HTERT RPE-1 (cell line): ENCODE results near the gene RSPH1.

ENCODE experiments used
- in situ Hi-C: fragments of 300-500 bp; cut with MboI; formaldehyde crosslinking; loops from 4 replicates; pipeline ENCODE4 v1.14.3; 2020; ENCODE audit warnings: low sequenced_read_pairs

Gene RSPH1

DNA sequence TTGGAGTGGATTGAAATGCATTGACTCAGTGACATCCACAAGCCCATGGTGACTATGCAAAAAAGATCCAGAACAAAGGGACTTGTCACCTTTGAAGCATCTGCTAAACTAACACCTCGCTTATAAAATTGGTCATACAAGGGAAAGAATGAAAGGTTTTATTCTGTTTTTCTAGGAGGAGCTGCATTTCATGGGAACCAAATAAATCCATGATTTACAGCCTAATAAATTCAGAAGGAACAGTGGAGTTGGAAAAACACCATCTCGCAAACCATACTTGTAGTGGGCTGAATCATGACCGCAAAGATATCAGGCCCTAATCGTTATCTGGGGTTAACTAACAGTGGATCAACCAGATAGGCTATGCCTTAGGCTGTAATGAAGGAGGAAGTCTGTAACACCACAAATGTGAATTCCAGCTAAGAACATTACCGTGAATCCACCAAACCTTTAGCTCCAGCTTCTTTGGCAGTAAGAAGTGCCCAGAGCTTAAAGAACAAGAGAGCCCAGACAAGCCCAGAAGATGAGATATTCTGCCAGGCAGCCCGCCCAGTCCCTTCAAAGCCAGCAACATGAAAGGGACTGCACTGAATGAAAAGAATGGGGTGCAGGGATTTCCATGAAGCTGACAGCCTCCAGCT lies 27.4 kb downstream of the RSPH1 start:
- in situ Hi-C loops = no loop called here

GRCh38 chr21:42467140-42467983 lies 28.7 kb downstream of the RSPH1 start:
- in situ Hi-C loops = no loop called here

- in situ Hi-C loops = no loop called here
Measured at GRCh38 chr21:42466700-42467099, 29.3 kb downstream of the RSPH1 start.

DNA sequence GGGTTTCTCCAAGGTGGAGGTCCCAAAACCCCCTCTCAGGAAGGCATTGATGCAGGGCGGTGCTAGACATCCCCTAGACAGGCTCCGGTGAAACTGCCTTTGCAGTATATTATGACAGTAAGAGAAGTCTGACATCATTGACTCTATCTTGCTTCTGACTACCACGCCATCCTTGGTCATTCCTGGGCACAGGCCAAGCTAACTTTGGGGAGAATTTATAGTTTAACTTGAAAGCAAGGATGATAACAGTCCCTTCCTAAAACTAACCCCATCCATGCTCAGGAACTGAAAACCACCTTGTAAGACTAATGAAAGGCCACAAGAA lies 30.3 kb downstream of the RSPH1 start:
- in situ Hi-C loops = no loop called here

DNA sequence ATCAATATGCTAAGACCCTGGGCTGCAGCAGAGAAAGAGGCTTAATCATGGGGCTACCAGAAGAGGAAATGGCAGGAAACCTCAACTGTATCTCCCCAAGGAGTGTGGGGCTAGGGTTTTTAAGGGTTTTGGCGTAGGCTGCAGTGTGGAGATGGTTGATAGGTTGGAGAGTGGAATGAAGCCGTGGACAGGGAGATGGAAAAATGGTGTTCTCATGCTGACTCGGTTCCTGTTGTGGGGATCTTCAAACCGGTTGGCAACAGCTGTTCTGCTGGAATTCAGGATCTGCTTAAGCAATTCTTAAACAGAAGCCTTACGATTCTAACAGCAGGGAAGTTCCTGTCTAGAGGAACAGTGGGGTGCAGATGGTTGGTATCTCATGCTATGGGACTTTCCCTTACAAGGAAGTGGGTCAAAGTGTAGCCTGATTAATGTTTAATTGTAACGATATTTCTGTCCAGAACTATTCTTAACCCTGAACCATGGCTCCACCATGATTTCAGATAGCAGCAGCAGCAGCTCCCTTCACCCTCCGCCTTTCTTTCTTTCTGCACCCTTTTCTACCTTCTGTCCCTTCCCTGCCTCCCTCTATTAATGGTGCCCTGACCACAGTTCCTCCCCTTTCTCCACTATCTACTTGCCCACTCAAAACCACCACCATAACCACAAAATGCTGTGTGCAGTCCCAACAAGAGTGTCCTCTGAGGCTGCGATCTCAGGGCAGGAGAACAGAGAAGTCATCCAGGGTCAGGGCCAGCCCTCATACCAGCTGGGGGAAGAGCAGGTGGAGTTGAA lies 30.8 kb downstream of the RSPH1 start:
- in situ Hi-C loops = no loop called here

GRCh38 chr21:42463861-42464515 lies 32.0 kb downstream of the RSPH1 start:
- in situ Hi-C loops = no loop called here

GRCh38 chr21:42461881-42462877 lies 33.8 kb downstream of the RSPH1 start:
- in situ Hi-C loops = no loop called here

- in situ Hi-C loops = no loop called here
Measured at GRCh38 chr21:42461185-42461520, 34.9 kb downstream of the RSPH1 start.

DNA sequence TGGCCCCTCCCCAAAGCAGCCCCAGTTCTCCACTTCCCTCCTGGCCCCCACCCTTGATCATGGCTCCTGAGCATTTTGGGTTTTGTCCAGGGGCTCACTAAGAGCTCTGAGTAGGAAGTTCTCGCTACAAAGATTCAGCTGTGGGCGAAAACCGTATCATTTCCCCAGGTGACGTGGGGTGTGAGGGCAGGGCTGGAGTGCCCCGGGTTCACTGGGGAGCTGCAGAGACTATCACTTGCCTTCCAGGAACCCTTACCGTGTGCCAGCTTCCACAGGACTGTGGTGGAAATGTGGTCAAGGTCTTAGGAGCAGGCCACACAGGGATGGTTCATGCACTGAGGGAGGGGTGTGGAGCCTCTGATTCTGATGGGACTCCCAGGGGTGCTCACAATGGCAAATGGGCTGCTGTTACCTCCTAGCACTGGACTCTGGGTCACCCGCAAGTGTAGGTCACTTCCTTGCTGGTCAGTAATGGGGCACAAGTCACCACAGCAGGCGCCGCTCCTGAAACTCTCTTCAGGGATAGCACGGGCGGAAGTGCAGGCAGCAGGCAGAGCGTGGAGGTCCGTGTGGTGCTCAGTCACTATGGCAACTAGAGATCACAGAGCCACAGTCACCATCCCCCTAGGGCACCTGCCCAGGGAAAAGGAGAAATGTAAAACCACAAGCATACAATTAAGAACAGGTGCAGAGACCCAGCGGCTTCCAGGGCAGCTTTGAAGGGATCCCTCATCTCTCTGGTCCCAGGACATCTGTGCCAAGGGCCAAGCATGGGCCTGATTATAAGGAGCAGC lies 35.4 kb downstream of the RSPH1 start:
- in situ Hi-C loops = no loop called here

DNA sequence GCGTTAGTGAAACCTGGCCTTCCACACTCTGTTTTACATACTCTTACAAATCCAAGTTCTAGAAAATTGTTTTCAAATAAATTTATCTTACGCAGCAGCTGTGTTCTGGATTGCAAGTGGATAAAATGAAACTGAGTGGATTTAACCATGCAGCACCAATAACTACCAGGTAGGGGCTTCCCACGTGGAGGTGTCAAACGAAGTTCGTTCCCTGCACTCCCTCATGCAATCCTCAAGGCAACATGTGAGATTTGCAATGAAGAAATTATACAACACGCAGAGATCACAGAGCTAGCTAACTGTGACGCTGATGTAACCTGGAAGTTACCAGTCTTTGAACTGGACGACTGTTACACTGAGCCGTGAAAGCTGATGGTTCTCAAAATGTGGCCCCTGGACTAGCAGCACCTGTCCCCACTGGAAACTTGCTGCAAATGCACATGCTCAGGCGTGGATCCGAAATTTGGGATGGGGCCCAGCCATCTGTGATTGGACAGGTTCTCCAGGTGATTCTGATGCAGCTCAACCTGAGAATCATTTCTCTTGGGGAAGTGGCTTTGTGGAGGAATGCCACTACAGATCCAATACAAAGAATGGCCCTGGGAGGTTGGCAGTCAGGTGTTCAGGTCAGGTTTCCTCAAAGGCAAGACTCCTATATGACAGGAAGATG lies 36.3 kb downstream of the RSPH1 start:
- in situ Hi-C loops = no loop called here

GRCh38 chr21:42459082-42459460 lies 37.0 kb downstream of the RSPH1 start:
- in situ Hi-C loops = no loop called here

DNA sequence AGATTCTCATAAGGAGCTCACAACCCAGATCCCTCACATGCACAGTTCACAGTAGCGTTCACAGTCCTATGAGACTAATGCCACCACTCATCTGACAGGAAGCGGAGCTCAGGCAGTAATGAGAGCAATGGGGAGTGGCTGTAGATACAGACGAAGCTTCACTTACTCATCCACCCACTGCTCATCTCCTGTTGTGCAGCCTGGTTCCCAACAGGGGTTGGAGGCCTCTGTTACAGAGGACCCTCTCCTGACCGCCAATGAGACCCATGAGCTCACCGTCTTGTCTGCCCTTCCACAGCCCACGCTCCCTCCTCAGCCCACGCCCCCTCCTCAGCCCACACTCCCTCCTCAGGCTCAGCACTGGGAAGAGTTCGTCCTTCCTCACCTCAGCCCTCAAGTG lies 39.6 kb downstream of the RSPH1 start:
- in situ Hi-C loops = no loop called here

DNA sequence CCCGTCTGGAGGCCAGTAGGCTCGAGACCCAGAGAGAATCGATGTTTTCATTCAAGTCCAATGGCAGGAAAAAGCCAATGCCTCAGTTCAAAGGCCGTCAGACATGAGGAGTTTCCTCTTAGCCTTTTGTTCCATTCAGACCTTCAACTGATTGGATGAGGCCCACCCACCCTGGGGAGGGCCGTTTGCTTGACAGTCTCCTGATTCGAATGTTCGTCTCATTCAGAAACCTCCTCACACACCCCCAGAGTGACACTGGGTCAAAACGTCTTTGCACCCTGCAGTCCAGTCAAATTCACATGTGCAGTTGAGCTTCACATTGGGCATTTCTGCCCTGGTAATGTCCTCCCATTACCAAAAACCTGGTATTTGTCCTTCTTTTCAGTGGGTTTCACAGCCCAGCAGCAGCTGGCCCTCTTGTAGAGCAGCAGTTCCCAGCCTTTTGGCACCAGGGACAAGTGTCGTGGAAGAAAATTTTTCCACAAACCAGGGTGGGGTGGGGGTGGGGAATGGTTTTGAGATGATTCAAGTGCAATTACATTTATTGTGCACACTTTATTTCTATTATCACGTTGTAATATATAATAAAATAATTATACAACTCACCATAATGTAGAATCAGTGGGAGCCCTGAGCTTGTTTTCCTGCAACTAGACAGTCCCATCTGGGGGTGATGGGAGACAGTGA lies 40.1 kb downstream of the RSPH1 start:
- in situ Hi-C loops = no loop called here

GRCh38 chr21:42455196-42455595 lies 40.8 kb downstream of the RSPH1 start:
- in situ Hi-C loops = no loop called here

GRCh38 chr21:42454786-42455185 lies 41.2 kb downstream of the RSPH1 start:
- in situ Hi-C loops = no loop called here

DNA sequence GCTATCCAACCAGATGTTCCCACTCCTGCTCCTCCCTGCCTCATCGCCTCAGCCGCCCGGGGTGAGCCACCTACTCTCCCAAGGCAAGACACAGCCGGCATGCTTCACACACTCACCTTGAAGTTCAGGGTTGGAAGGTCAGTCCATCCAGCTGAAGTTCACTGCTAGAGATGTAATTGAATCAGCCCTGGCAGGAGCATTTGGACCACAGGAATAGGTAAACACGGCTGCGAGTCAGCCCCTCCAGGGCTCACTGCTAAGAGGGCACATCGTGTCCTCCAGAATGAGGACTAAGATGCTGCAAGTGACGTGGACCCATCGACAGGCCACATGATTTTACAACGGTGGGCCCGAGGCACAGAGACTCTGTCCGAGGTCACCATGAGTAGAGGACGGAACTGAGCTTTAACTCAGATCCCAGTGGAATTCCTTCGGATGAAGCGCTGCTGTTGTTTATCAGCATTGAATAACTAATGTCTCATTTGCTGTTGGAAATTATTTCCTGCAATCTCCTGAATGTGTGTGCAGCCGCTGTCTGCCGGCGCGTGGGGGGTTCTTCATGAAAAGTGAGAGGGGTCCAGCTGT lies 41.9 kb downstream of the RSPH1 start:
- in situ Hi-C loops = no loop called here

- in situ Hi-C loops = no loop called here
Measured at GRCh38 chr21:42453224-42453985, 42.6 kb downstream of the RSPH1 start.
